GM23338 (cell line): ENCODE measurements around the gene TP53. TPM values are rescaled to one million over a fixed set of nuclear protein-coding genes. Genes with fewer than 3 reads are reported as not detected.

Experiments used
- ATAC-seq: fragments of 200-7000 bp; cut with Tn5 transposase; 3 replicates; pipeline ENCODE4 v1.9.1; 2020
- DNase-seq: peaks from one replicate; pipeline ENCODE4 v3.0.0-alpha.2; 2015; ENCODE audit warnings: low spot score
- H2AFZ ChIP-seq: fragments of 200-600 bp; sonication (generic); 2 replicates; pipeline ENCODE4 v1.8.0; 2016; ENCODE audit warnings: antibody characterized with exemption, mild to moderate bottlenecking, moderate library complexity
- H3F3A ChIP-seq: fragments of 200-600 bp; sonication (generic); replicated peaks from 2 replicates; pipeline ENCODE4 v1.8.0; 2017; ENCODE audit warnings: antibody characterized with exemption, mixed run types, low read depth
- H3K27ac ChIP-seq: fragments of 200-600 bp; sonication (generic); 2 replicates; pipeline ENCODE4 v1.6.1; 2016; ENCODE audit warnings: low read depth
- H3K27me3 ChIP-seq: fragments of 200-600 bp; sonication (generic); 2 replicates; pipeline ENCODE4 v1.8.0; 2016; ENCODE audit warnings: mild to moderate bottlenecking, mixed run types, moderate library complexity; ENCODE audit not compliant: insufficient read depth
- H3K36me3 ChIP-seq: fragments of 200-600 bp; sonication (generic); 2 replicates; pipeline ENCODE4 v1.8.0; 2016; ENCODE audit warnings: mild to moderate bottlenecking; ENCODE audit not compliant: insufficient read depth
- H3K4me1 ChIP-seq: fragments of 200-600 bp; sonication (generic); 2 replicates; pipeline ENCODE4 v1.8.0; 2016; ENCODE audit warnings: mild to moderate bottlenecking, moderate library complexity; ENCODE audit not compliant: insufficient read depth
- H3K4me2 ChIP-seq: fragments of 200-600 bp; sonication (generic); 2 replicates; pipeline ENCODE4 v1.7.1; 2017; ENCODE audit warnings: mixed run types
- H3K4me3 ChIP-seq: fragments of 200-600 bp; sonication (generic); 2 replicates; pipeline ENCODE4 v1.6.1; 2016; ENCODE audit warnings: mixed run types
- H3K79me2 ChIP-seq: fragments of 200-600 bp; sonication (generic); replicated peaks from 2 replicates; pipeline ENCODE4 v1.8.0; 2017; ENCODE audit warnings: mild to moderate bottlenecking; ENCODE audit not compliant: insufficient read depth
- H3K9me2 ChIP-seq: fragments of 200-600 bp; sonication (generic); 2 replicates; pipeline ENCODE4 v1.8.0; 2017; ENCODE audit not compliant: insufficient read depth
- H4K20me1 ChIP-seq: fragments of 200-600 bp; sonication (generic); replicated peaks from 2 replicates; pipeline ENCODE4 v1.8.0; 2017; ENCODE audit warnings: mild to moderate bottlenecking; ENCODE audit not compliant: insufficient read depth
- H3K27ac Mint-ChIP-seq: 2 replicates; pipeline ENCODE4 v1.8.0; 2020; ENCODE audit warnings: inconsistent platforms, mild to moderate bottlenecking, moderate library complexity, mixed read lengths
- H3K27me3 Mint-ChIP-seq: 3 replicates; pipeline ENCODE4 v1.8.0; 2022; ENCODE audit warnings: low read depth, mild to moderate bottlenecking, moderate library complexity, mixed read lengths, inconsistent platforms; ENCODE audit not compliant: insufficient read depth, poor library complexity
- H3K36me3 Mint-ChIP-seq: 3 replicates; pipeline ENCODE4 v1.8.0; 2021; ENCODE audit warnings: low read depth, mild to moderate bottlenecking, inconsistent platforms, moderate library complexity, mixed read lengths
- H3K4me1 Mint-ChIP-seq: 3 replicates; pipeline ENCODE4 v1.8.0; 2020; ENCODE audit warnings: mild to moderate bottlenecking, inconsistent platforms, mixed read lengths
- H3K4me3 Mint-ChIP-seq: 3 replicates; pipeline ENCODE4 v1.8.0; 2021; ENCODE audit warnings: moderate library complexity, mild to moderate bottlenecking, inconsistent platforms, mixed read lengths
- H3K9me3 Mint-ChIP-seq: 3 replicates; pipeline ENCODE4 v1.8.0; 2020; ENCODE audit warnings: moderate library complexity, mild to moderate bottlenecking, inconsistent platforms, mixed read lengths
- CREB1 ChIP-seq: fragments of 250-450 bp; sonication (Bioruptor Pico); IDR thresholded peaks from 2 replicates; pipeline ENCODE4 v1.5.0; 2020; ENCODE audit warnings: low read depth, mild to moderate bottlenecking, moderate library complexity
- CTCF ChIP-seq, 2 experiments: fragments of 200-600 bp in 1 of 2; sonication (generic) in 1 of 2; conservative IDR thresholded peaks; 2 replicates each; pipeline versions ENCODE4 v1.5.1 to v1.6.1; 2016 to 2017; ENCODE audit warnings: antibody characterized with exemption in 2 of 2, low read depth in 2 of 2, mild to moderate bottlenecking in 2 of 2, moderate library complexity in 1 of 2
- ETS1 ChIP-seq: IDR thresholded peaks from 2 replicates; pipeline ENCODE4 v1.6.1; 2016; ENCODE audit warnings: antibody characterized with exemption
- EZH2 ChIP-seq: fragments of 200-600 bp; sonication (generic); IDR thresholded peaks from one replicate; pipeline ENCODE4 v1.8.0; 2017; ENCODE audit warnings: antibody characterized with exemption, mild to moderate bottlenecking, low read depth; ENCODE audit not compliant: unreplicated experiment
- EZH2phosphoT487 ChIP-seq: fragments of 200-600 bp; sonication (generic); IDR thresholded peaks from one replicate; pipeline ENCODE4 v1.8.1; 2018; ENCODE audit warnings: antibody characterized with exemption; ENCODE audit not compliant: unreplicated experiment
- NANOG ChIP-seq: IDR thresholded peaks from 2 replicates; pipeline ENCODE4 v1.6.1; 2016; ENCODE audit warnings: antibody characterized with exemption, borderline replicate concordance
- POLR2AphosphoS5 ChIP-seq: IDR thresholded peaks from 2 replicates; pipeline ENCODE4 v1.6.1; 2016; ENCODE audit warnings: antibody characterized with exemption, low read depth
- STAT1 ChIP-seq: IDR thresholded peaks from one replicate; pipeline ENCODE4 v1.6.1; 2016; ENCODE audit warnings: antibody characterized with exemption; ENCODE audit not compliant: unreplicated experiment
- ZNF114 ChIP-seq: fragments of 250-450 bp; sonication (Bioruptor Pico); IDR thresholded peaks from 2 replicates; pipeline ENCODE4 v1.5.0; 2020; ENCODE audit warnings: mild to moderate bottlenecking, moderate library complexity
- ZNF331 ChIP-seq: fragments of 250-450 bp; sonication (Bioruptor Pico); IDR thresholded peaks from 2 replicates; pipeline ENCODE4 v1.5.0; 2020; ENCODE audit warnings: low read depth, mild to moderate bottlenecking, moderate library complexity
- polyA plus RNA-seq: library from polyadenylated mRNA; unstranded; fragments of >200 nt; fragmentation: Nextera tagmentation; extraction: Ambion mirVana; gene quantifications from 2 replicates; pipeline ENCODE4 v1.2.1, GENCODE V29; 2016
- total RNA-seq: library from RNA; depleted of rRNA; stranded (reverse); fragments of >200 nt; shearing (Covaris generic); gene quantifications from 2 replicates; pipeline ENCODE4 v1.2.3, GENCODE V29; 2014

TP53 gene
- total and polyA plus RNA-seq, 2 experiments from 2014 or later: 119 to 154 TPM

GRCh38 chr17:7633093-7633492, 54.2 kb downstream of the TP53 start:
- ATAC-seq: peak; percentile 51
- H3K4me3 Mint-ChIP-seq: no peak overlapping the region
- no peaks in the 10 kb centered on the region for H3K9me3 Mint-ChIP-seq
- Histone ChIP-seq H3K27ac (no peak overlapping the region), H3K4me2 (no peak overlapping the region), H3K9me2 (no peaks in the 10 kb centered on the region), H3K4me3 (no peak overlapping the region), H3K36me3 (no peaks in the 10 kb centered on the region), H3F3A (0 out of 2 replicates have a peak, but pooled peaks cover 7% of the 10 kb centered on the region), H4K20me1 (no peaks in the 10 kb centered on the region), H3K27me3 (no peaks in the 10 kb centered on the region), H2AFZ (peak overlapping the region; percentile 67; the same call in 1 of the 2 replicates), H3K4me1 (peaks cover 7% of the 10 kb centered on the region; the same call in 1 of the 2 replicates), H3K79me2 (no peaks in the 10 kb centered on the region)
- H3K27ac Mint-ChIP-seq: no peak overlapping the region; the same call in 1 of the 2 replicates
- DNase-seq: peak; percentile 51
- TF ChIP-seq CTCF (conservative IDR thresholded peaks at IDR 0.05; ENCODE audit: low read depth in 2 of 2) (peak; percentile 10; a peak in 2 of 4 replicates), EZH2phosphoT487 (no peak)
- peaks cover 34% of the 10 kb centered on the region for H3K4me1 Mint-ChIP-seq
- peaks cover 18% of the 10 kb centered on the region for H3K27me3 Mint-ChIP-seq
- no peaks in the 10 kb centered on the region for H3K36me3 Mint-ChIP-seq

- H3F3A ChIP-seq: peaks cover 8% of the 10 kb centered on the region; the same call in 1 of the 2 replicates
- H2AFZ ChIP-seq: peak overlapping the region; percentile 67; the same call in 1 of the 2 replicates
- H3K9me2 ChIP-seq: no peaks in the 10 kb centered on the region
- Mint-ChIP-seq H3K4me1 (peaks cover 34% of the 10 kb centered on the region), H3K9me3 (no peaks in the 10 kb centered on the region), H3K4me3 (no peak overlapping the region), H3K27me3 (peaks cover 18% of the 10 kb centered on the region), H3K36me3 (no peaks in the 10 kb centered on the region), H3K27ac (no peak overlapping the region)
- no peaks in the 10 kb centered on the region for H4K20me1 ChIP-seq
- H3K27me3 ChIP-seq: no peaks in the 10 kb centered on the region
- TF ChIP-seq ZNF331: no peak
- peak; percentile 64 to 86 for TF ChIP-seq CTCF (conservative IDR thresholded peaks at IDR 0.05; ENCODE audit: low read depth in 2 of 2)
- no peak for TF ChIP-seq ETS1
- no peak for TF ChIP-seq NANOG
- no peak for TF ChIP-seq STAT1
- TF ChIP-seq ZNF114 (CRISPR knock-in tag): no peak
- no peak for TF ChIP-seq EZH2phosphoT487
- TF ChIP-seq CREB1 (CRISPR knock-in tag): no peak
- no peak for TF ChIP-seq EZH2
- TF ChIP-seq POLR2AphosphoS5: 0 out of 2 replicates have a peak, but pooled peaks have one; percentile 26
- no peaks in the 10 kb centered on the region for H3K36me3 ChIP-seq
- H3K4me1 ChIP-seq: peaks cover 7% of the 10 kb centered on the region; the same call in 1 of the 2 replicates
- H3K4me2 ChIP-seq: no peak overlapping the region
- peak; percentile 67 for ATAC-seq
- peak; percentile 86 for DNase-seq
- H3K4me3 ChIP-seq: no peak overlapping the region
- H3K27ac ChIP-seq: no peak overlapping the region
- H3K79me2 ChIP-seq: no peaks in the 10 kb centered on the region
These were observed 54.8 kb downstream of the TP53 start for GRCh38 chr17:7632492-7632894.
